HG03280 (cell line): ENCODE results near the gene PARP2.
"Not testable (repeated sequence)": the region's sequence is repeated elsewhere in the genome, so short reads cannot be mapped to it uniquely, and the experiment has no call there.

ENCODE experiments used
- ATAC-seq: cut with Tn5 transposase; IDR thresholded peaks from one replicate; pipeline ENCODE4 v1.9.1; 2021; ENCODE audit warnings: mild to moderate bottlenecking, moderate library complexity; ENCODE audit not compliant: unreplicated experiment

The PARP2 gene

GRCh38 chr14:20345366-20345765 lies 1.9 kb downstream of the PARP2 start:
- ATAC-seq, result no peak

GRCh38 chr14:20346713-20347112 lies 3.3 kb downstream of the PARP2 start:
- no peak for ATAC-seq

GRCh38 chr14:20347747-20348146 lies 4.3 kb downstream of the PARP2 start:
- ATAC-seq, result no peak

GRCh38 chr14:20350282-20350681 lies 6.8 kb downstream of the PARP2 start:
- no peak for ATAC-seq

- ATAC-seq, result no peak
These were observed 7.4 kb downstream of the PARP2 start for GRCh38 chr14:20350860-20351259.

GRCh38 chr14:20356422-20356821 lies 13.0 kb downstream of the PARP2 start:
- no peak for ATAC-seq

GRCh38 chr14:20358474-20358873 lies 15.0 kb downstream of the PARP2 start:
- not testable (repeated sequence) for ATAC-seq

- no peak for ATAC-seq
These were observed 22.5 kb downstream of the PARP2 start for GRCh38 chr14:20365928-20366327.

- ATAC-seq, result no peak
These were observed 29.4 kb downstream of the PARP2 start for GRCh38 chr14:20372796-20373195.

GRCh38 chr14:20375471-20375870 lies 32.0 kb downstream of the PARP2 start:
- ATAC-seq, result no peak

GRCh38 chr14:20376071-20376588 lies 32.7 kb downstream of the PARP2 start:
- ATAC-seq, result no peak

GRCh38 chr14:20377171-20377570 lies 33.7 kb downstream of the PARP2 start:
- no peak for ATAC-seq

GRCh38 chr14:20379743-20380142 lies 36.3 kb downstream of the PARP2 start:
- no peak for ATAC-seq

- ATAC-seq, result no peak
These were observed 37.2 kb downstream of the PARP2 start for GRCh38 chr14:20380681-20381080.

GRCh38 chr14:20381341-20381740 lies 37.9 kb downstream of the PARP2 start:
- ATAC-seq, result no peak

GRCh38 chr14:20382526-20382925 lies 39.1 kb downstream of the PARP2 start:
- no peak for ATAC-seq

GRCh38 chr14:20383032-20383431 lies 39.6 kb downstream of the PARP2 start:
- ATAC-seq, result no peak

- no peak for ATAC-seq
These were observed 40.2 kb downstream of the PARP2 start for GRCh38 chr14:20383636-20384035.

- no peak for ATAC-seq
These were observed 40.9 kb downstream of the PARP2 start for GRCh38 chr14:20384321-20384720.

- no peak for ATAC-seq
These were observed 41.5 kb downstream of the PARP2 start for GRCh38 chr14:20384886-20385285.

- ATAC-seq, result no peak
These were observed 42.9 kb downstream of the PARP2 start for GRCh38 chr14:20386276-20386855.

- ATAC-seq, result no peak
These were observed 44.1 kb downstream of the PARP2 start for GRCh38 chr14:20387576-20387975.

GRCh38 chr14:20388159-20388558 lies 44.7 kb downstream of the PARP2 start:
- ATAC-seq, result no peak
